A673 (cell line): ENCODE results near the gene INPP4A. TPM values are rescaled to one million over a fixed set of nuclear protein-coding genes. Genes with fewer than 3 reads are reported as not detected.

Experiments
- BruUV-seq: library from RNA; stranded (reverse); fragments of 400-500 nt; replicated peaks from 2 replicates; lab custom pipeline; 2021; lab: Mats Ljungman, UMichigan
- CTCF ChIA-PET: fragments of 300-600 bp; sonication (Branson Sonifier 250); formaldehyde crosslinking; loops from one replicate; lab custom pipeline; 2022; ENCODE audit warnings: antibody characterized with exemption; lab: Charles Lee
- POLR2A ChIA-PET: fragments of 300-600 bp; sonication (Branson Sonifier 250); formaldehyde crosslinking; loops from one replicate; lab custom pipeline; 2022; ENCODE audit warnings: antibody characterized with exemption; ENCODE audit not compliant: low non-redundant PET; lab: Charles Lee
- DNase-seq: peaks from one replicate; pipeline ENCODE4 v3.0.0-alpha.2; 2015; ENCODE audit warnings: low spot score
- H3K27ac ChIP-seq: fragments of 200-600 bp; sonication (generic); 2 replicates; pipeline ENCODE4 v1.5.1; 2016; ENCODE audit warnings: mixed run types, low read depth, mild to moderate bottlenecking, mixed read lengths, antibody characterized with exemption, low read length; ENCODE audit not compliant: poor library complexity, severe bottlenecking
- H3K27me3 ChIP-seq: fragments of 200-600 bp; sonication (generic); replicated peaks from 2 replicates; pipeline ENCODE4 v1.6.1; 2017; ENCODE audit warnings: mixed run types, low read depth, mild to moderate bottlenecking, mixed read lengths, antibody characterized with exemption, low read length; ENCODE audit not compliant: insufficient read depth, poor library complexity
- H3K36me3 ChIP-seq: fragments of 200-600 bp; sonication (generic); 2 replicates; pipeline ENCODE4 v1.6.1; 2016; ENCODE audit warnings: mixed run types, mild to moderate bottlenecking, mixed read lengths, antibody characterized with exemption, low read length; ENCODE audit not compliant: insufficient read depth, poor library complexity, severe bottlenecking
- H3K4me1 ChIP-seq: fragments of 200-600 bp; sonication (generic); 2 replicates; pipeline ENCODE4 v1.6.1; 2017; ENCODE audit warnings: mixed run types, mild to moderate bottlenecking, mixed read lengths, antibody characterized with exemption, low read length; ENCODE audit not compliant: insufficient read depth, poor library complexity, severe bottlenecking
- H3K4me3 ChIP-seq: fragments of 200-600 bp; sonication (generic); 2 replicates; pipeline ENCODE4 v1.5.1; 2016; ENCODE audit warnings: low read depth, mixed run types, mild to moderate bottlenecking, mixed read lengths, low read length; ENCODE audit not compliant: poor library complexity, severe bottlenecking
- H3K9me3 ChIP-seq: fragments of 200-600 bp; sonication (generic); 2 replicates; pipeline ENCODE4 v1.6.1; 2016; ENCODE audit warnings: mixed run types, low read depth, mild to moderate bottlenecking, mixed read lengths, antibody characterized with exemption, low read length; ENCODE audit not compliant: poor library complexity, severe bottlenecking
- EZH2 ChIP-seq: fragments of 200-600 bp; sonication (generic); IDR thresholded peaks from 2 replicates; pipeline ENCODE4 v1.6.1; 2017; ENCODE audit warnings: borderline replicate concordance, low read depth, mild to moderate bottlenecking, mixed read lengths, antibody characterized with exemption, low read length; ENCODE audit not compliant: poor library complexity, severe bottlenecking
- intact Hi-C: fragments of 100-400 bp; cut with micrococcal nuclease; formaldehyde crosslinking; loops from one replicate; pipeline ENCODE4 v1.10.0; 2022; ENCODE audit not compliant: unreplicated experiment
- total RNA-seq: library from RNA; stranded (reverse); gene quantifications from 2 replicates; pipeline ENCODE4 v1.2.3, GENCODE V29; 2021
- TF ChIP-seq, protein P1 (sequence below): fragments of 300-800, 200-600 bp; sonication (generic); conservative IDR thresholded peaks from 2 replicates; pipeline ENCODE4 v1.5.1; 2017; ENCODE audit warnings: low read depth, mild to moderate bottlenecking, antibody characterized with exemption, low read length, moderate library complexity, mixed read lengths

Gene INPP4A
- total RNA-seq, 1 experiment from 2014 or later = 33.5 TPM

DNA sequence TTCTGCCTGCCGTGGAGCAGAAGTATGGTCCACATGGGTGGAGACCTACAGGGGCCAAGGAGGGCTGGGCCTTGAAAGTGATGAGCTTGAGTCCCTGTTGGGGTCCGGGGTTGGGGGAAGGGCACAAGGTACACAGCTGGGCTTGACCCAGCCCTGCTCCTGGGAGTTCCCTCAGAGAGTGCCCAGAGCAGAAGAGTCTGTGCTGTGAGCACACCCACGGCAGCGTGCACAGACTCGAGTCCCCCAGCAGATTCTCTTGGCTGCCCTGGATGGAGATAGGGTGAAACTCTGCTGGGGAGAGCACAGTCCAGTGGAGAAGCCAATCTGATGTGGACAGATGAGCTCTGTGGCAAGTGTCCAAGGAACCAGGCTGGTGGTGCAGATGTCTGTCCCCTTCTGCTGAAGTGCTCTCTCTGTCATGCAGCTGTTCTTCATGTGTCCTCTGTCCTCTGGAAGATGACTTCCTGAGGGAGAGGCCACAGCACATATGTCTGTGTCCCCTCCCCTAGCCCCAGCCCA, 27.5 kb downstream of the INPP4A start:
- peaks cover 30% of the 10 kb centered on the region for H3K4me1 ChIP-seq
- ChIA-PET POLR2A (no interaction called here), CTCF (no interaction called here)
- BruUV-seq = no TSS peak
- no peak overlapping the region for H3K4me3 ChIP-seq
- intact Hi-C loops = no loop called here
- no peaks in the 10 kb centered on the region for H3K27me3 ChIP-seq
- no peak for DNase-seq
- H3K9me3 ChIP-seq = no peaks in the 10 kb centered on the region
- H3K36me3 ChIP-seq = no peaks in the 10 kb centered on the region
- TF ChIP-seq, protein P1, sequence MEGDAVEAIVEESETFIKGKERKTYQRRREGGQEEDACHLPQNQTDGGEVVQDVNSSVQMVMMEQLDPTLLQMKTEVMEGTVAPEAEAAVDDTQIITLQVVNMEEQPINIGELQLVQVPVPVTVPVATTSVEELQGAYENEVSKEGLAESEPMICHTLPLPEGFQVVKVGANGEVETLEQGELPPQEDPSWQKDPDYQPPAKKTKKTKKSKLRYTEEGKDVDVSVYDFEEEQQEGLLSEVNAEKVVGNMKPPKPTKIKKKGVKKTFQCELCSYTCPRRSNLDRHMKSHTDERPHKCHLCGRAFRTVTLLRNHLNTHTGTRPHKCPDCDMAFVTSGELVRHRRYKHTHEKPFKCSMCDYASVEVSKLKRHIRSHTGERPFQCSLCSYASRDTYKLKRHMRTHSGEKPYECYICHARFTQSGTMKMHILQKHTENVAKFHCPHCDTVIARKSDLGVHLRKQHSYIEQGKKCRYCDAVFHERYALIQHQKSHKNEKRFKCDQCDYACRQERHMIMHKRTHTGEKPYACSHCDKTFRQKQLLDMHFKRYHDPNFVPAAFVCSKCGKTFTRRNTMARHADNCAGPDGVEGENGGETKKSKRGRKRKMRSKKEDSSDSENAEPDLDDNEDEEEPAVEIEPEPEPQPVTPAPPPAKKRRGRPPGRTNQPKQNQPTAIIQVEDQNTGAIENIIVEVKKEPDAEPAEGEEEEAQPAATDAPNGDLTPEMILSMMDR = no peak
- no peak for TF ChIP-seq EZH2
- no peak overlapping the region for H3K27ac ChIP-seq

- Histone ChIP-seq H3K9me3 (no peaks in the 10 kb centered on the region), H3K4me1 (peaks cover 30% of the 10 kb centered on the region), H3K4me3 (no peak overlapping the region), H3K27ac (no peak overlapping the region), H3K36me3 (no peaks in the 10 kb centered on the region), H3K27me3 (no peaks in the 10 kb centered on the region)
- ChIA-PET POLR2A (no interaction called here), CTCF (no interaction called here)
- intact Hi-C loops = no loop called here
- TF ChIP-seq, protein P1 = no peak
- no peak for TF ChIP-seq EZH2
- DNase-seq = no peak
- no TSS peak for BruUV-seq
Measured at GRCh38 chr2:98472961-98473746, 28.5 kb downstream of the INPP4A start.

GRCh38 chr2:98473995-98474780, 29.5 kb downstream of the INPP4A start:
- intact Hi-C loops = no loop called here
- H3K4me1 ChIP-seq = peaks cover 33% of the 10 kb centered on the region
- no peak overlapping the region for H3K27ac ChIP-seq
- DNase-seq = no peak
- H3K36me3 ChIP-seq = no peaks in the 10 kb centered on the region
- no peaks in the 10 kb centered on the region for H3K9me3 ChIP-seq
- no peaks in the 10 kb centered on the region for H3K27me3 ChIP-seq
- no TSS peak for BruUV-seq
- POLR2A ChIA-PET = no interaction called here
- H3K4me3 ChIP-seq = no peak overlapping the region
- CTCF ChIA-PET = no interaction called here
- no peak for TF ChIP-seq EZH2
- TF ChIP-seq, protein P1 = no peak
